WTC11 (cell line): ENCODE measurements around the gene UMODL1. TPM values are rescaled to one million over a fixed set of nuclear protein-coding genes. Genes with fewer than 3 reads are reported as not detected.

Experiments used
- ATAC-seq: fragments of 200-7000 bp; cut with Tn5 transposase; 2 replicates; pipeline ENCODE4 v1.10.0; 2021; ENCODE audit warnings: mild to moderate bottlenecking, moderate library complexity
- CTCF ChIA-PET: fragments of 300-600 bp; sonication (Branson Sonifier 250); formaldehyde crosslinking; loops from one replicate; lab custom pipeline; 2021; ENCODE audit warnings: antibody characterized with exemption; lab: Charles Lee
- POLR2A ChIA-PET: fragments of 350-600 bp; sonication (Branson Sonifier 250); formaldehyde crosslinking; loops from one replicate; lab custom pipeline; 2021; ENCODE audit warnings: antibody characterized with exemption; lab: Charles Lee
- DNase-seq: peaks from one replicate; pipeline ENCODE4 v3.0.0; 2021; ENCODE audit warnings: low spot score
- H3K27ac Mint-ChIP-seq: 2 replicates; pipeline ENCODE4 v1.8.0; 2021; ENCODE audit warnings: mixed read lengths
- H3K27me3 Mint-ChIP-seq: 2 replicates; pipeline ENCODE4 v1.8.0; 2021; ENCODE audit warnings: low read depth, mild to moderate bottlenecking, moderate library complexity, mixed read lengths
- H3K36me3 Mint-ChIP-seq: 2 replicates; pipeline ENCODE4 v1.8.0; 2021; ENCODE audit warnings: mixed read lengths
- H3K4me1 Mint-ChIP-seq: 2 replicates; pipeline ENCODE4 v1.8.0; 2022; ENCODE audit warnings: mixed read lengths
- H3K4me3 Mint-ChIP-seq: 2 replicates; pipeline ENCODE4 v1.8.0; 2021; ENCODE audit warnings: mild to moderate bottlenecking, moderate library complexity, mixed read lengths
- H3K9me3 Mint-ChIP-seq: 2 replicates; pipeline ENCODE4 v1.8.0; 2021; ENCODE audit warnings: mixed read lengths
- ATF3 ChIP-seq: sonication (generic); formaldehyde crosslinking; conservative IDR thresholded peaks from 2 replicates; pipeline ENCODE4 v1.8.1; 2022; ENCODE audit warnings: mild to moderate bottlenecking, missing genetic modification reagents
- E2F1 ChIP-seq: sonication (generic); formaldehyde crosslinking; IDR thresholded peaks from 2 replicates; pipeline ENCODE4 v1.8.0; 2022; ENCODE audit warnings: mild to moderate bottlenecking, missing genetic modification reagents
- ELF4 ChIP-seq: sonication (generic); formaldehyde crosslinking; IDR thresholded peaks from 2 replicates; pipeline ENCODE4 v1.8.1; 2022; ENCODE audit warnings: low read depth, mild to moderate bottlenecking, moderate library complexity, missing genetic modification reagents
- ETV6 ChIP-seq: sonication (generic); formaldehyde crosslinking; IDR thresholded peaks from 2 replicates; pipeline ENCODE4 v1.8.1; 2022; ENCODE audit warnings: mild to moderate bottlenecking, missing genetic modification reagents
- FOXP1 ChIP-seq: sonication (generic); formaldehyde crosslinking; IDR thresholded peaks from 2 replicates; pipeline ENCODE4 v1.8.0; 2022; ENCODE audit warnings: missing genetic modification reagents, mild to moderate bottlenecking, moderate library complexity, borderline replicate concordance
- FOXP4 ChIP-seq: sonication (generic); formaldehyde crosslinking; IDR thresholded peaks from 2 replicates; pipeline ENCODE4 v1.8.0; 2022; ENCODE audit warnings: mild to moderate bottlenecking, missing genetic modification reagents
- NFATC4 ChIP-seq: fragments of 250-450 bp; sonication (Bioruptor Pico); IDR thresholded peaks from 2 replicates; pipeline ENCODE4 v1.9.0; 2021; ENCODE audit warnings: mild to moderate bottlenecking
- PRDM15 ChIP-seq: sonication (generic); formaldehyde crosslinking; IDR thresholded peaks from 2 replicates; pipeline ENCODE4 v1.8.0; 2022; ENCODE audit warnings: missing genetic modification reagents
- RORB ChIP-seq: fragments of 250-450 bp; sonication (Bioruptor Pico); IDR thresholded peaks from 2 replicates; pipeline ENCODE4 v1.9.0; 2021; ENCODE audit warnings: mild to moderate bottlenecking
- SOX15 ChIP-seq: fragments of 250-450 bp; sonication (Bioruptor Pico); IDR thresholded peaks from 2 replicates; pipeline ENCODE4 v1.9.0; 2021; ENCODE audit warnings: mild to moderate bottlenecking
- TCF7 ChIP-seq: sonication (generic); formaldehyde crosslinking; IDR thresholded peaks from 2 replicates; pipeline ENCODE4 v1.8.0; 2022; ENCODE audit warnings: mild to moderate bottlenecking, low read depth, missing genetic modification reagents, moderate library complexity
- ZNF138 ChIP-seq: sonication (generic); formaldehyde crosslinking; conservative IDR thresholded peaks from 2 replicates; pipeline ENCODE4 v1.8.1; 2022; ENCODE audit warnings: mild to moderate bottlenecking, moderate library complexity, missing genetic modification reagents
- ZNF281 ChIP-seq: sonication (generic); formaldehyde crosslinking; IDR thresholded peaks from 2 replicates; pipeline ENCODE4 v1.8.0; 2023; ENCODE audit warnings: mild to moderate bottlenecking, missing genetic modification reagents
- ZNF416 ChIP-seq: fragments of 250-450 bp; sonication (Bioruptor Pico); IDR thresholded peaks from 2 replicates; pipeline ENCODE4 v1.9.0; 2021; ENCODE audit warnings: mild to moderate bottlenecking, inconsistent platforms
- ZNF423 ChIP-seq: fragments of 250-450 bp; sonication (Bioruptor Pico); IDR thresholded peaks from 2 replicates; pipeline ENCODE4 v2.1.2; 2022; ENCODE audit warnings: mild to moderate bottlenecking, moderate library complexity
- ZNF532 ChIP-seq: fragments of 250-450 bp; sonication (Bioruptor Pico); IDR thresholded peaks from 2 replicates; pipeline ENCODE4 v1.9.0; 2021; ENCODE audit warnings: mild to moderate bottlenecking, borderline replicate concordance
- ZNF671 ChIP-seq: fragments of 250-450 bp; sonication (Bioruptor Pico); IDR thresholded peaks from 2 replicates; pipeline ENCODE4 v1.8.0; 2021; ENCODE audit warnings: mild to moderate bottlenecking
- total RNA-seq: library from RNA; stranded (reverse); gene quantifications from 3 replicates; pipeline ENCODE4 v1.2.3, GENCODE V29; 2021

UMODL1 gene
- total RNA-seq, 1 experiment from 2014 or later = not detected

- no peak overlapping the region for H3K27ac Mint-ChIP-seq
- H3K9me3 Mint-ChIP-seq = peaks cover 10% of the 10 kb centered on the region
- H3K27me3 Mint-ChIP-seq = peaks cover 8% of the 10 kb centered on the region
- CTCF ChIA-PET = interaction anchor here (1.0 to 2.2 kb wide), 8 partner anchors 15 to 479 kb away, joined by 3 to 12 read pairs (median 4); partner anchors contain the start of genes PRDM15 and ZBTB21
- H3K4me1 Mint-ChIP-seq = peaks cover 12% of the 10 kb centered on the region
- H3K4me3 Mint-ChIP-seq = peak overlapping the region; percentile 24
- peaks cover 15% of the 10 kb centered on the region for H3K36me3 Mint-ChIP-seq
- peak; percentile 39 for DNase-seq
- no peak for TF ChIP-seq ZNF281 (CRISPR knock-in tag)
- TF ChIP-seq PRDM15 (CRISPR knock-in tag) = peak; percentile 91
- TF ChIP-seq, all 79 proteins: peak for 1
- POLR2A ChIA-PET = no interaction called here
- ATAC-seq = peak; percentile 81
Measured at GRCh38 chr21:42091899-42092508, 20.9 kb downstream of the UMODL1 start.

GRCh38 chr21:42092771-42093170 is 21.7 kb downstream of the UMODL1 start:
- Mint-ChIP-seq H3K4me3 (no peak overlapping the region), H3K36me3 (peaks cover 15% of the 10 kb centered on the region), H3K27me3 (peaks cover 8% of the 10 kb centered on the region), H3K4me1 (peaks cover 12% of the 10 kb centered on the region), H3K27ac (no peak overlapping the region), H3K9me3 (peaks cover 10% of the 10 kb centered on the region)
- ChIA-PET CTCF (interaction anchor here (1.0 to 2.2 kb wide), 9 partner anchors 15 to 480 kb away, joined by 3 to 12 read pairs (median 4); partner anchors contain the start of genes PRDM15 and ZBTB21), POLR2A (no interaction called here)
- no peak for DNase-seq
- no peak for ATAC-seq
- TF ChIP-seq ETV6 (CRISPR knock-in tag) = no peak
- TF ChIP-seq FOXP4 (CRISPR knock-in tag) = no peak
- no peak for TF ChIP-seq ZNF138 (CRISPR knock-in tag)

GRCh38 chr21:42093186-42093585 is 22.1 kb downstream of the UMODL1 start:
- DNase-seq (no peak), ATAC-seq (no peak)
- CTCF ChIA-PET = interaction anchor here (1.0 to 2.2 kb wide), 5 partner anchors 14 to 277 kb away, joined by 3 to 12 read pairs (median 7); partner anchors contain the start of gene ZBTB21
- H3K27ac Mint-ChIP-seq = no peak overlapping the region
- peaks cover 12% of the 10 kb centered on the region for H3K4me1 Mint-ChIP-seq
- POLR2A ChIA-PET = no interaction called here
- no peak overlapping the region for H3K4me3 Mint-ChIP-seq
- peaks cover 15% of the 10 kb centered on the region for H3K36me3 Mint-ChIP-seq
- H3K27me3 Mint-ChIP-seq = peaks cover 8% of the 10 kb centered on the region
- H3K9me3 Mint-ChIP-seq = peaks cover 10% of the 10 kb centered on the region
- TF ChIP-seq ZNF423 (CRISPR knock-in tag) (no peak), ELF4 (no peak), RORB (CRISPR knock-in tag) (no peak), ZNF532 (CRISPR knock-in tag) (no peak), ZNF671 (CRISPR knock-in tag) (no peak), SOX15 (CRISPR knock-in tag) (no peak), TCF7 (no peak), FOXP1 (CRISPR knock-in tag) (no peak), ZNF416 (CRISPR knock-in tag) (no peak), E2F1 (CRISPR knock-in tag) (no peak), NFATC4 (no peak), ATF3 (CRISPR knock-in tag) (no peak)
